ENCODE data around the gene RHOA. TPM values are rescaled to one million over a fixed set of nuclear protein-coding genes. Genes with fewer than 3 reads are reported as not detected.

The RHOA gene
- total RNA-seq, 1 donor from 2014 or later = 538 TPM

DNA sequence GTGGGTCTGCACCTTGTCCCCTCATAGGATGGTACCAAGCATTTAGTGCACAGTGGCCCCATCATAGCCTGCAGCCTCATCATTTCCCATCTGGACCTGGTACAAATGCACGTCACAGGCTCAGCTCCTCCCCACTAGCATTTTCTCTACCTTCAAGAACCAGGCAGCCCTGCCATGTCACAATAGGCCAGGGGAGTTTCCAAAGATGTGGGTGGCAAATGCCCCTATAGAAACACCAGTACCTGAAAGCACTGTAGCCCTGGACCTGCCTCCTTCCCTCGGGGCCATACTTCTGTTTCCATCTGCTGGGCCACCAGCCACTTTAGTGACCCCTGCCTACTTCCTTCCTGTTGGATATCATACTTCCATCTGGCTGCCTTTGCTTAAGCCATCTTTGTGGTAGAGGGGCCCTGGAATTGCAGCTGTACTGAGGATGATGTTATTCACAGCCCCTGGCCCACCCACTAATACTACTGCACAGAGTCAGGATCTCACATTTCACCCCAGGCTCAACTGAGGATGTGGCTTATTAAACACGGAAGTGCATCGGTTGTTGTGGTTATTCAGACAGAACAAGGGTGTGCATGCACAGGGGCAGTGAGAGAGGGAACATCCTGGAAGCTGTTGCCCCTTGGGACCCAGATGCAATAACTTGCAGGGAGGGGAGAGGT is 4.3 kb upstream of the RHOA start:
- Mint-ChIP-seq H3K27me3 (ENCODE audit: low read depth, unreplicated experiment) (no peaks in the 10 kb centered on the region), H3K4me3 (ENCODE audit: unreplicated experiment) (no peak overlapping the region), H3K9me3 (ENCODE audit: unreplicated experiment) (no peaks in the 10 kb centered on the region), H3K27ac (ENCODE audit: unreplicated experiment) (no peak overlapping the region), H3K4me1 (ENCODE audit: low read depth, unreplicated experiment) (peaks cover 22% of the 10 kb centered on the region), H3K36me3 (ENCODE audit: low read depth, unreplicated experiment) (peaks cover 17% of the 10 kb centered on the region)
- Histone ChIP-seq H3K4me3 (ENCODE audit: insufficient read depth, low read depth, low read length) (no peak overlapping the region), H3K27ac (ENCODE audit: low read depth, low read length) (no peak overlapping the region), H3K4me2 (ENCODE audit: low read length) (no peak overlapping the region), H3K27me3 (ENCODE audit: insufficient read depth, low read length) (no peaks in the 10 kb centered on the region), H3K79me2 (ENCODE audit: insufficient read depth, low read length) (peaks cover 34% of the 10 kb centered on the region), H3K9me3 (ENCODE audit: insufficient read depth, low read depth, low read length) (no peaks in the 10 kb centered on the region), H2AFZ (ENCODE audit: low read depth, low read length) (no peak overlapping the region), H3K4me1 (ENCODE audit: insufficient read depth, low read length) (peaks cover 19% of the 10 kb centered on the region), H4K20me1 (ENCODE audit: insufficient read depth, low read length) (peaks cover 5% of the 10 kb centered on the region), H3K9ac (ENCODE audit: low read length) (no peak overlapping the region), H3K36me3 (ENCODE audit: insufficient read depth, low read length) (no peaks in the 10 kb centered on the region)
- no peak for TF ChIP-seq EZH2 (IDR thresholded peaks at IDR 0.05; ENCODE audit: insufficient read depth, low read length)
- TF ChIP-seq, protein P1, sequence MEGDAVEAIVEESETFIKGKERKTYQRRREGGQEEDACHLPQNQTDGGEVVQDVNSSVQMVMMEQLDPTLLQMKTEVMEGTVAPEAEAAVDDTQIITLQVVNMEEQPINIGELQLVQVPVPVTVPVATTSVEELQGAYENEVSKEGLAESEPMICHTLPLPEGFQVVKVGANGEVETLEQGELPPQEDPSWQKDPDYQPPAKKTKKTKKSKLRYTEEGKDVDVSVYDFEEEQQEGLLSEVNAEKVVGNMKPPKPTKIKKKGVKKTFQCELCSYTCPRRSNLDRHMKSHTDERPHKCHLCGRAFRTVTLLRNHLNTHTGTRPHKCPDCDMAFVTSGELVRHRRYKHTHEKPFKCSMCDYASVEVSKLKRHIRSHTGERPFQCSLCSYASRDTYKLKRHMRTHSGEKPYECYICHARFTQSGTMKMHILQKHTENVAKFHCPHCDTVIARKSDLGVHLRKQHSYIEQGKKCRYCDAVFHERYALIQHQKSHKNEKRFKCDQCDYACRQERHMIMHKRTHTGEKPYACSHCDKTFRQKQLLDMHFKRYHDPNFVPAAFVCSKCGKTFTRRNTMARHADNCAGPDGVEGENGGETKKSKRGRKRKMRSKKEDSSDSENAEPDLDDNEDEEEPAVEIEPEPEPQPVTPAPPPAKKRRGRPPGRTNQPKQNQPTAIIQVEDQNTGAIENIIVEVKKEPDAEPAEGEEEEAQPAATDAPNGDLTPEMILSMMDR (IDR thresholded peaks at IDR 0.05; ENCODE audit: insufficient read depth, low read depth, low read length) = no peak
- DNase-seq (ENCODE audit: low read depth) (no peak), FAIRE-seq (no peak)

DNA sequence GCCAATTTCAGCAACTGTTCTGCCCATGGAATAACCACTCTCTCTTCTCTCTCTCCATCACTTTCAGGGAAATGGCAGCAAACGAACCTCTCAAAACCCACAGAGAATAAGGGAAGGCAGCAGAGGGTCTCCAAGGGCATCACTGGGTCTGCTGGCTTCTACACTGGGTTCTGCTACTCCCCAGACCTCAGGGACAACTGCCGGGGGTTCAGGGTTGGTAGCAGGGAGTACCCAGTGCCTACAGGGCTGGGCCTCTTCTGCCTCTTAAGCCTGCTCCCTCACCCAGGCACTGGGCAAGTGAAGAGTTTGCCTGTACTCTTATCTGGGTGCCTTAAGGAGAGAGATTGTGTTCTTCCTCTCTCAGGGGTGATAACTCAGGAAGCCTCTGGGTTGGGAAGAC is 3.0 kb upstream of the RHOA start:
- no peak overlapping the region for H2AFZ ChIP-seq (ENCODE audit: low read depth, low read length)
- no peaks in the 10 kb centered on the region for H3K27me3 ChIP-seq (ENCODE audit: insufficient read depth, low read length)
- no peaks in the 10 kb centered on the region for H3K9me3 ChIP-seq (ENCODE audit: insufficient read depth, low read depth, low read length)
- no peaks in the 10 kb centered on the region for H3K9me3 Mint-ChIP-seq (ENCODE audit: unreplicated experiment)
- peaks cover 47% of the 10 kb centered on the region for H3K79me2 ChIP-seq (ENCODE audit: insufficient read depth, low read length)
- no peak overlapping the region for H3K27ac ChIP-seq (ENCODE audit: low read depth, low read length)
- H3K36me3 Mint-ChIP-seq (ENCODE audit: low read depth, unreplicated experiment) = peaks cover 24% of the 10 kb centered on the region
- no peaks in the 10 kb centered on the region for H3K36me3 ChIP-seq (ENCODE audit: insufficient read depth, low read length)
- H3K9ac ChIP-seq (ENCODE audit: low read length) = no peak overlapping the region
- peaks cover 21% of the 10 kb centered on the region for H3K4me1 ChIP-seq (ENCODE audit: insufficient read depth, low read length)
- no peak overlapping the region for H3K4me2 ChIP-seq (ENCODE audit: low read length)
- H3K4me3 ChIP-seq (ENCODE audit: insufficient read depth, low read depth, low read length) = no peak overlapping the region
- DNase-seq (ENCODE audit: low read depth) (no peak), FAIRE-seq (no peak)
- H4K20me1 ChIP-seq (ENCODE audit: insufficient read depth, low read length) = peaks cover 18% of the 10 kb centered on the region
- no peaks in the 10 kb centered on the region for H3K27me3 Mint-ChIP-seq (ENCODE audit: low read depth, unreplicated experiment)
- peaks cover 21% of the 10 kb centered on the region for H3K4me1 Mint-ChIP-seq (ENCODE audit: low read depth, unreplicated experiment)
- no peak overlapping the region for H3K4me3 Mint-ChIP-seq (ENCODE audit: unreplicated experiment)
- H3K27ac Mint-ChIP-seq (ENCODE audit: unreplicated experiment) = peak overlapping the region; percentile 58
- no peak for TF ChIP-seq EZH2 (IDR thresholded peaks at IDR 0.05; ENCODE audit: insufficient read depth, low read length)
- TF ChIP-seq, protein P1 (IDR thresholded peaks at IDR 0.05; ENCODE audit: insufficient read depth, low read depth, low read length) = no peak

DNA sequence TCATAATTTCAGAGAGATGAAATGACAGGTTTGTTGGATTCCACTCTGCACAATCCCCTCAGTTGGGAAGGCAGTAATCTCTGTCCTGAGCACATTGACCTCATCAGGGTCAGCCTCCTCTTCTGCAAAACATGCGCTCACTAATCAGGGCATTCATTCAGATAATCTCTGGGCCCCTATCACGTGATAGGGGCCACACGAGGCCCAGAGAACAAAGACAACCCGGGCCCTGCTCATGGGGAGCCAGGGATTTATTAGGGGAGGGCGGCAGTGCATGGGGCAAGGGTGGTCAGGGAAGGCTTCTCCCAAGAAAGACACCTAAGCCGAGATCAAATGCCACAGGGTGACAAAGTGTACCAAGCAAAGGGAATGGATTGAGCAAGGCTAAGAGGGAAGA is 1.6 kb upstream of the RHOA start:
- Histone ChIP-seq H3K27ac (ENCODE audit: low read depth, low read length) (peak overlapping the region; percentile 95), H3K4me1 (ENCODE audit: insufficient read depth, low read length) (peaks cover 25% of the 10 kb centered on the region), H3K9me3 (ENCODE audit: insufficient read depth, low read depth, low read length) (no peaks in the 10 kb centered on the region), H3K4me2 (ENCODE audit: low read length) (peak overlapping the region; percentile 99), H4K20me1 (ENCODE audit: insufficient read depth, low read length) (peaks cover 32% of the 10 kb centered on the region), H3K36me3 (ENCODE audit: insufficient read depth, low read length) (no peaks in the 10 kb centered on the region), H3K79me2 (ENCODE audit: insufficient read depth, low read length) (peaks cover 61% of the 10 kb centered on the region), H3K9ac (ENCODE audit: low read length) (peak overlapping the region; percentile 97), H3K4me3 (ENCODE audit: insufficient read depth, low read depth, low read length) (peak overlapping the region; percentile 83), H2AFZ (ENCODE audit: low read depth, low read length) (no peak overlapping the region), H3K27me3 (ENCODE audit: insufficient read depth, low read length) (no peaks in the 10 kb centered on the region)
- peak overlapping the region; percentile 86 for H3K4me3 Mint-ChIP-seq (ENCODE audit: unreplicated experiment)
- peaks cover 24% of the 10 kb centered on the region for H3K36me3 Mint-ChIP-seq (ENCODE audit: low read depth, unreplicated experiment)
- TF ChIP-seq, protein P1 (IDR thresholded peaks at IDR 0.05; ENCODE audit: insufficient read depth, low read depth, low read length) = no peak
- no peak for TF ChIP-seq EZH2 (IDR thresholded peaks at IDR 0.05; ENCODE audit: insufficient read depth, low read length)
- peaks cover 25% of the 10 kb centered on the region for H3K4me1 Mint-ChIP-seq (ENCODE audit: low read depth, unreplicated experiment)
- DNase-seq (ENCODE audit: low read depth) (no peak), FAIRE-seq (no peak)
- H3K27ac Mint-ChIP-seq (ENCODE audit: unreplicated experiment) = peak overlapping the region; percentile 49
- no peaks in the 10 kb centered on the region for H3K27me3 Mint-ChIP-seq (ENCODE audit: low read depth, unreplicated experiment)
- no peaks in the 10 kb centered on the region for H3K9me3 Mint-ChIP-seq (ENCODE audit: unreplicated experiment)

All from astrocyte (in vitro differentiated cells and primary cell).